Measurements from ENCODE around the gene TAL1. TPM values are rescaled to one million over a fixed set of nuclear protein-coding genes. Genes with fewer than 3 reads are reported as not detected.

Gene TAL1
- total RNA-seq, 1 donor from 2014 or later, result 0.21 TPM

GRCh38 chr1:47174656-47175020 is 57.4 kb downstream of the TAL1 start:
- peaks cover 15% of the 10 kb centered on the region for H3K4me1 Mint-ChIP-seq
- no peak overlapping the region for H3K4me3 Mint-ChIP-seq
- H3K9me3 Mint-ChIP-seq, result no peaks in the 10 kb centered on the region
- H3K27ac Mint-ChIP-seq (ENCODE audit: unreplicated experiment), result no peak overlapping the region
- no peak for TF ChIP-seq CTCF (conservative IDR thresholded peaks at IDR 0.05)
- no peak for DNase-seq (ENCODE audit: low read depth, low spot score)
- peaks cover 45% of the 10 kb centered on the region for H3K27me3 Mint-ChIP-seq (ENCODE audit: low read depth)
- H3K36me3 Mint-ChIP-seq (ENCODE audit: low read depth), result no peaks in the 10 kb centered on the region

GRCh38 chr1:47172782-47173181 is 59.2 kb downstream of the TAL1 start:
- no peak for TF ChIP-seq CTCF (conservative IDR thresholded peaks at IDR 0.05)

More at GRCh38 chr1:47172782-47173181, 59.2 kb downstream of the TAL1 start:
- no peak for DNase-seq (ENCODE audit: low read depth, low spot score)
- Mint-ChIP-seq H3K27ac (ENCODE audit: unreplicated experiment) (no peak overlapping the region), H3K4me1 (peaks cover 5% of the 10 kb centered on the region), H3K27me3 (ENCODE audit: low read depth) (peaks cover 45% of the 10 kb centered on the region), H3K36me3 (ENCODE audit: low read depth) (no peaks in the 10 kb centered on the region), H3K4me3 (no peak overlapping the region), H3K9me3 (no peaks in the 10 kb centered on the region)

Other genes with a start within 250 kb of the TAL1 start
- 0.36 and 0.42 TPM in 2 replicates for gene CYP4X1, start 208.6 kb downstream of the TAL1 start, total RNA-seq
- not detected in 2 replicates for gene CYP4Z1, start 165.0 kb downstream of the TAL1 start, total RNA-seq
- not detected in 2 replicates for gene CYP4A22, start 94.8 kb downstream of the TAL1 start, total RNA-seq
- not detected in 2 replicates for gene PDZK1IP1, start 42.2 kb downstream of the TAL1 start, total RNA-seq
- gene STIL, start 81.9 kb upstream of the TAL1 start, total RNA-seq, result 27.0 and 27.8 TPM in 2 replicates
- gene CMPK1, start 101.6 kb upstream of the TAL1 start, total RNA-seq, result 57.6 and 59.3 TPM in 2 replicates
- 0.35 TPM in 1 of 2 replicates, not detected in the other for gene FOXE3, start 184.1 kb upstream of the TAL1 start, total RNA-seq
- 17.3 and 19.4 TPM in 2 replicates for gene FOXD2, start 205.8 kb upstream of the TAL1 start, total RNA-seq

All from neural crest cell (in vitro differentiated cells).